Endothelial cell of umbilical vein (primary cell): ENCODE measurements around the gene CDR2.

Experiments
- EZH2 ChIP-seq: IDR thresholded peaks from 2 replicates; pipeline ENCODE4 v1.6.1; 2012; ENCODE audit warnings: borderline replicate concordance, low read depth, mild to moderate bottlenecking, moderate library complexity, low read length, inconsistent platforms; ENCODE audit not compliant: severe bottlenecking
- MYC ChIP-seq: IDR thresholded peaks from one replicate; pipeline ENCODE4 v1.6.1; 2011; ENCODE audit warnings: mild to moderate bottlenecking, low read depth, low read length
- POLR2A ChIP-seq: IDR thresholded peaks from 2 replicates; pipeline ENCODE4 v1.6.1; 2012; ENCODE audit warnings: low read depth, mild to moderate bottlenecking, control low read depth, low read length
- POLR2AphosphoS5 ChIP-seq: IDR thresholded peaks from 2 replicates; pipeline ENCODE4 v1.6.1; 2012; ENCODE audit warnings: low read depth, mild to moderate bottlenecking, control low read depth, low read length, moderate library complexity; ENCODE audit not compliant: insufficient read depth
- TF ChIP-seq, protein P1 (sequence below): IDR thresholded peaks from 2 replicates; pipeline ENCODE4 v1.6.1; 2011; ENCODE audit not compliant: insufficient read depth, insufficient read length
- TF ChIP-seq, protein P2 (sequence below), 2 donors: IDR thresholded peaks; 1 replicate in 1 of 2; 2 replicates in 1 of 2; pipeline ENCODE4 v1.5.1; 2011; ENCODE audit warnings: low read length in 2 of 2, mild to moderate bottlenecking in 2 of 2, moderate library complexity in 2 of 2, control low read depth in 1 of 2, inconsistent platforms in 1 of 2, low read depth in 1 of 2; ENCODE audit not compliant: insufficient read depth in 1 of 2; ENCODE audit errors: extremely low read depth in 1 of 2

GRCh38 chr16:22325598-22326368 lies 48.6 kb downstream of the CDR2 start:
- no peak for TF ChIP-seq POLR2A
- TF ChIP-seq, protein P1, sequence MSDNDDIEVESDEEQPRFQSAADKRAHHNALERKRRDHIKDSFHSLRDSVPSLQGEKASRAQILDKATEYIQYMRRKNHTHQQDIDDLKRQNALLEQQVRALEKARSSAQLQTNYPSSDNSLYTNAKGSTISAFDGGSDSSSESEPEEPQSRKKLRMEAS: no peak
- no peak for TF ChIP-seq POLR2AphosphoS5
- no peak for TF ChIP-seq EZH2
- TF ChIP-seq, protein P2, sequence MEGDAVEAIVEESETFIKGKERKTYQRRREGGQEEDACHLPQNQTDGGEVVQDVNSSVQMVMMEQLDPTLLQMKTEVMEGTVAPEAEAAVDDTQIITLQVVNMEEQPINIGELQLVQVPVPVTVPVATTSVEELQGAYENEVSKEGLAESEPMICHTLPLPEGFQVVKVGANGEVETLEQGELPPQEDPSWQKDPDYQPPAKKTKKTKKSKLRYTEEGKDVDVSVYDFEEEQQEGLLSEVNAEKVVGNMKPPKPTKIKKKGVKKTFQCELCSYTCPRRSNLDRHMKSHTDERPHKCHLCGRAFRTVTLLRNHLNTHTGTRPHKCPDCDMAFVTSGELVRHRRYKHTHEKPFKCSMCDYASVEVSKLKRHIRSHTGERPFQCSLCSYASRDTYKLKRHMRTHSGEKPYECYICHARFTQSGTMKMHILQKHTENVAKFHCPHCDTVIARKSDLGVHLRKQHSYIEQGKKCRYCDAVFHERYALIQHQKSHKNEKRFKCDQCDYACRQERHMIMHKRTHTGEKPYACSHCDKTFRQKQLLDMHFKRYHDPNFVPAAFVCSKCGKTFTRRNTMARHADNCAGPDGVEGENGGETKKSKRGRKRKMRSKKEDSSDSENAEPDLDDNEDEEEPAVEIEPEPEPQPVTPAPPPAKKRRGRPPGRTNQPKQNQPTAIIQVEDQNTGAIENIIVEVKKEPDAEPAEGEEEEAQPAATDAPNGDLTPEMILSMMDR (IDR thresholded peaks at IDR 0.05; ENCODE audit: extremely low read depth in 1 of 2, insufficient read depth in 1 of 2, low read depth in 1 of 2, low read length in 2 of 2): no peak
- no peak for TF ChIP-seq MYC
